ENCODE measurements around the gene ENPP1.

ENPP1 gene

GRCh38 chr6:131807644-131808459 lies at the start of gene ENPP1 (continued):
- TF ChIP-seq, protein P1, sequence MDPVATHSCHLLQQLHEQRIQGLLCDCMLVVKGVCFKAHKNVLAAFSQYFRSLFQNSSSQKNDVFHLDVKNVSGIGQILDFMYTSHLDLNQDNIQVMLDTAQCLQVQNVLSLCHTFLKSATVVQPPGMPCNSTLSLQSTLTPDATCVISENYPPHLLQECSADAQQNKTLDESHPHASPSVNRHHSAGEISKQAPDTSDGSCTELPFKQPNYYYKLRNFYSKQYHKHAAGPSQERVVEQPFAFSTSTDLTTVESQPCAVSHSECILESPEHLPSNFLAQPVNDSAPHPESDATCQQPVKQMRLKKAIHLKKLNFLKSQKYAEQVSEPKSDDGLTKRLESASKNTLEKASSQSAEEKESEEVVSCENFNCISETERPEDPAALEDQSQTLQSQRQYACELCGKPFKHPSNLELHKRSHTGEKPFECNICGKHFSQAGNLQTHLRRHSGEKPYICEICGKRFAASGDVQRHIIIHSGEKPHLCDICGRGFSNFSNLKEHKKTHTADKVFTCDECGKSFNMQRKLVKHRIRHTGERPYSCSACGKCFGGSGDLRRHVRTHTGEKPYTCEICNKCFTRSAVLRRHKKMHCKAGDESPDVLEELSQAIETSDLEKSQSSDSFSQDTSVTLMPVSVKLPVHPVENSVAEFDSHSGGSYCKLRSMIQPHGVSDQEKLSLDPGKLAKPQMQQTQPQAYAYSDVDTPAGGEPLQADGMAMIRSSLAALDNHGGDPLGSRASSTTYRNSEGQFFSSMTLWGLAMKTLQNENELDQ (tag by site-specific recombination; IDR thresholded peaks at IDR 0.05; ENCODE audit: low read depth), result no peak
- TF ChIP-seq ZNF2 (tag by site-specific recombination; IDR thresholded peaks at IDR 0.05) (peak; percentile 3), ZIC2 (tag by site-specific recombination; IDR thresholded peaks at IDR 0.05) (peak; percentile 9; the same call in 1 of the 2 replicates), ZNF791 (tag by site-specific recombination; IDR thresholded peaks at IDR 0.05) (no peak), ZNF837 (tag by site-specific recombination; IDR thresholded peaks at IDR 0.05) (no peak), GFI1B (tag by site-specific recombination; IDR thresholded peaks at IDR 0.05) (no peak), PRDM1 (tag by site-specific recombination; IDR thresholded peaks at IDR 0.05) (no peak), KLF16 (tag by site-specific recombination; IDR thresholded peaks at IDR 0.05) (0 out of 2 replicates have a peak, but pooled peaks have one; percentile 43), TRIM28 (IDR thresholded peaks at IDR 0.05; ENCODE audit: borderline replicate concordance, low read length) (no peak), ZNF366 (tag by site-specific recombination; conservative IDR thresholded peaks at IDR 0.05) (peak; percentile 72), SP7 (tag by site-specific recombination; IDR thresholded peaks at IDR 0.05) (peak; percentile 63; the same call in 1 of the 2 replicates), ZNF510 (tag by site-specific recombination; IDR thresholded peaks at IDR 0.05; ENCODE audit: insufficient replicate concordance) (no peak), ZNF600 (tag by site-specific recombination; IDR thresholded peaks at IDR 0.05) (peak; percentile 90), KLF17 (tag by site-specific recombination; IDR thresholded peaks at IDR 0.05) (0 out of 2 replicates have a peak, but pooled peaks have one; percentile 31), SP3 (tag by site-specific recombination; IDR thresholded peaks at IDR 0.05) (peak; percentile 44; the same call in 1 of the 2 replicates), BCL11B (tag by site-specific recombination; IDR thresholded peaks at IDR 0.05; ENCODE audit: low read depth) (0 out of 2 replicates have a peak, but pooled peaks have one; percentile 34), ZNF747 (tag by site-specific recombination; IDR thresholded peaks at IDR 0.05) (no peak), ZNF449 (tag by site-specific recombination; IDR thresholded peaks at IDR 0.05) (peak; percentile 67; the same call in 1 of the 2 replicates), ZEB2 (tag by site-specific recombination; IDR thresholded peaks at IDR 0.05) (peak; percentile 40; the same call in 1 of the 2 replicates), KLF9 (tag by site-specific recombination; IDR thresholded peaks at IDR 0.05; ENCODE audit: low read depth) (peak; percentile 64; the same call in 1 of the 2 replicates), ZNF16 (tag by site-specific recombination; IDR thresholded peaks at IDR 0.05; ENCODE audit: low read depth) (no peak)
- TF ChIP-seq, protein P2, sequence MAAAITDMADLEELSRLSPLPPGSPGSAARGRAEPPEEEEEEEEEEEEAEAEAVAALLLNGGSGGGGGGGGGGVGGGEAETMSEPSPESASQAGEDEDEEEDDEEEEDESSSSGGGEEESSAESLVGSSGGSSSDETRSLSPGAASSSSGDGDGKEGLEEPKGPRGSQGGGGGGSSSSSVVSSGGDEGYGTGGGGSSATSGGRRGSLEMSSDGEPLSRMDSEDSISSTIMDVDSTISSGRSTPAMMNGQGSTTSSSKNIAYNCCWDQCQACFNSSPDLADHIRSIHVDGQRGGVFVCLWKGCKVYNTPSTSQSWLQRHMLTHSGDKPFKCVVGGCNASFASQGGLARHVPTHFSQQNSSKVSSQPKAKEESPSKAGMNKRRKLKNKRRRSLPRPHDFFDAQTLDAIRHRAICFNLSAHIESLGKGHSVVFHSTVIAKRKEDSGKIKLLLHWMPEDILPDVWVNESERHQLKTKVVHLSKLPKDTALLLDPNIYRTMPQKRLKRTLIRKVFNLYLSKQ (tag by site-specific recombination; IDR thresholded peaks at IDR 0.05; ENCODE audit: borderline replicate concordance), result no peak

Measured in HEK293 (cell line).